GM13977 (cell line): ENCODE measurements around the gene FBXO17.
A peak's percentile ranks its signal among the peaks of the same experiment; 100 is the strongest.

ENCODE experiments used
- DNase-seq: peaks from one replicate; pipeline ENCODE4 v3.0.0; 2012; ENCODE audit warnings: low spot score
- in situ Hi-C: fragments of 300-500 bp; cut with MboI; formaldehyde crosslinking; loops from one replicate; pipeline ENCODE4 v1.12.0; 2022; ENCODE audit warnings: low sequenced_read_pairs, low pct_unique_long_range_greater_than_20kb, mixed read lengths, inconsistent platforms; ENCODE audit not compliant: unreplicated experiment
- TF ChIP-seq, protein P1 (sequence below): IDR thresholded peaks from 2 replicates; pipeline ENCODE4 v1.5.1; 2012; ENCODE audit warnings: mild to moderate bottlenecking, control low read depth; ENCODE audit not compliant: insufficient read depth; ENCODE audit errors: extremely low read depth, missing control alignments

FBXO17 gene

DNA sequence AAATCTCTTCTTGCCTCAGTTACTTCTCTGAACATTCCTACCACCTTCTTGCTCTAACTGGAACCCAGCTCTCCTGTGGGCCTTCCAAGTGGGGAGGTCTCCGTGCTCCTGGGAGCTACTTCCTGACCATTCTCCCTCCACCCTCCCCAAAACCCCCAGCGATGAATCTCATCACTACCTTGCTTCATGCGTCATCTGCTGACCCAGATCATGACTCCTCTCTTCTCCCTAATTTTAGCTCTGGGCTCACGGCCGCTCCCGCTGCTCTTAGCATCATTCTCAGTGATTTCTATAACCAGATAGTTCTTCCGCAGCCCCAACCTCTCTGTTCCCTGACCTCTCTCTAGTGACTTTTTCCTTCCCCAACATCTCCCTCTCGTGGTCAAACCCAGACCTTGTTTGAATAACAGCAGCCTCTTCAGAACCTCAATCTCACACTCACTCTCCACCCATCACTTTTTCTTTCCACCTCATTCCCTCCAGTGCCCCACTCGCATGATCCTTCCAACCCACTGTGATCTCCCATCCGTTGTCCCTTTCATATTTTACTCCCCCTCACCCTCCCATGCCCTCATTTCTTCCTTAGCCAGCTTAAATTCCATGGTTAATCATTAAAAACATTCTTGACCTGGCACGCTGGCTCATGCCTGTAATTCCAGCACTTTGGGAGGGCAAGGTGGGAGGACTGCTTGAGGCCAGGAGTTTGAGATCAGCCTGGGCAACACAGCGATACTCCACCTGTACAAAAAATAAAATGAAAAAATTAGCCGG lies 23.0 kb downstream of the FBXO17 start:
- DNase-seq: no peak
- in situ Hi-C loops: no loop called here
- TF ChIP-seq, protein P1, sequence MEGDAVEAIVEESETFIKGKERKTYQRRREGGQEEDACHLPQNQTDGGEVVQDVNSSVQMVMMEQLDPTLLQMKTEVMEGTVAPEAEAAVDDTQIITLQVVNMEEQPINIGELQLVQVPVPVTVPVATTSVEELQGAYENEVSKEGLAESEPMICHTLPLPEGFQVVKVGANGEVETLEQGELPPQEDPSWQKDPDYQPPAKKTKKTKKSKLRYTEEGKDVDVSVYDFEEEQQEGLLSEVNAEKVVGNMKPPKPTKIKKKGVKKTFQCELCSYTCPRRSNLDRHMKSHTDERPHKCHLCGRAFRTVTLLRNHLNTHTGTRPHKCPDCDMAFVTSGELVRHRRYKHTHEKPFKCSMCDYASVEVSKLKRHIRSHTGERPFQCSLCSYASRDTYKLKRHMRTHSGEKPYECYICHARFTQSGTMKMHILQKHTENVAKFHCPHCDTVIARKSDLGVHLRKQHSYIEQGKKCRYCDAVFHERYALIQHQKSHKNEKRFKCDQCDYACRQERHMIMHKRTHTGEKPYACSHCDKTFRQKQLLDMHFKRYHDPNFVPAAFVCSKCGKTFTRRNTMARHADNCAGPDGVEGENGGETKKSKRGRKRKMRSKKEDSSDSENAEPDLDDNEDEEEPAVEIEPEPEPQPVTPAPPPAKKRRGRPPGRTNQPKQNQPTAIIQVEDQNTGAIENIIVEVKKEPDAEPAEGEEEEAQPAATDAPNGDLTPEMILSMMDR: peak; percentile 57

DNA sequence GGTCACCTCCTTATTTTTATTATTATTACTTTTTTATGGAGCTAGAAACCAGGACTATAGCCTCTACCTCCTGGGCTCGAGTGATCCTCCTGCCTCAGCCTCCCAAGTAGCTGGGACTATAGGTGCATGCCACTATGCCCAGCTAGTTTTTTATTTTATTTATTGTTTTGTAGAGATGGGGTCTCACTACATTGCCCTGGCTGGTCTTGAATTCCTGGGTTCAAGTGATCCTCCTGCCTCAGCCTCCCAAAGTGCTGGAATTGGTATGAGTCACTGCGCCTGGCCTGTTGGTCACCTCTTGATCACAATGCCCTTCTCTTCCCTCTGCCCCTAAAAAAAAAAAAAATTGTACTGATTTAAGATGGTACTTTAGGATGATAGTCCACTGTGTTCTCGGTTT lies 24.4 kb downstream of the FBXO17 start:
- in situ Hi-C loops: no loop called here
- no peak for DNase-seq
- TF ChIP-seq, protein P1: no peak

DNA sequence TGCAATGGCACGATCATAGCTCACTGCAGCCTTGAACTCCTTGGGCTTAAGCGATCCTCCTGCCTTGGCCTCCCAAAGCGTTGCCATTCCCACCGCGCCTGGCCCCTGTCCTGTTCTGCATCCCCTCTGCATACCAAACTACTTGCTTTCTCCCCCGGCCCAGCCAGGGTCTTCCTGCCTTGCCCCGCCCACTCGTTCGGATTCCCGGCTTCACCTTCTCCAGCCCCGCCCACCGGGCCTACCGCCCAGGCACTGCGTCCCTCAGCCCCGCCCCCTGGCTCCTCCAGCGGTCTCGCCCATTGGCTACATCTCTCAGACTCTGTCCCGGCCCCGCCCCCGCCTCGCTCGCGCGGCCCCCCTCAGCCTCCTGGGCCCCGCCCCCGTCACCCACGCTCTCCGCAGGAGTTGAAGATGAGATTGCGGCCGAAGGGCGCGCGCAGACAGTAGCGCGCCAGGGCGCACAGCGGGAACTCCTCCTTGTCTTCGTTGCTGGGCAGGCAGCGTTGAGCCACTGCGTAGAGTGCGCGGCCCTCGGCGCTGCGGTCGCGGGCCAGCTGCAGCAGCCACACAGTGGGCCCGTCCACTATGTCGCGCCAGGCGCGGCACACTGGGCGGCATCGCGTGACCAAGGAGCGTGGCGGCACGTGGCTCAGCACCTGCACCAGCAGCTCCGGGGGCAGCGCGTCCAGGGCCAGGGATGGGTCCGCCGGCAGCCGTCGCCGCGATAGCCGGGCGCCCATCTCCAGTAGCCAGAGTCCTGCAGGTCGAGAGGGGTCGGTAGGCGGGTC lies 25.8 kb downstream of the FBXO17 start:
- peak; percentile 93 for DNase-seq
- in situ Hi-C loops: loop anchor here (25.0 kb wide), 1 partner anchor 537 kb away; the partner anchor contains the start of gene FAM98C
- TF ChIP-seq, protein P1: no peak

DNA sequence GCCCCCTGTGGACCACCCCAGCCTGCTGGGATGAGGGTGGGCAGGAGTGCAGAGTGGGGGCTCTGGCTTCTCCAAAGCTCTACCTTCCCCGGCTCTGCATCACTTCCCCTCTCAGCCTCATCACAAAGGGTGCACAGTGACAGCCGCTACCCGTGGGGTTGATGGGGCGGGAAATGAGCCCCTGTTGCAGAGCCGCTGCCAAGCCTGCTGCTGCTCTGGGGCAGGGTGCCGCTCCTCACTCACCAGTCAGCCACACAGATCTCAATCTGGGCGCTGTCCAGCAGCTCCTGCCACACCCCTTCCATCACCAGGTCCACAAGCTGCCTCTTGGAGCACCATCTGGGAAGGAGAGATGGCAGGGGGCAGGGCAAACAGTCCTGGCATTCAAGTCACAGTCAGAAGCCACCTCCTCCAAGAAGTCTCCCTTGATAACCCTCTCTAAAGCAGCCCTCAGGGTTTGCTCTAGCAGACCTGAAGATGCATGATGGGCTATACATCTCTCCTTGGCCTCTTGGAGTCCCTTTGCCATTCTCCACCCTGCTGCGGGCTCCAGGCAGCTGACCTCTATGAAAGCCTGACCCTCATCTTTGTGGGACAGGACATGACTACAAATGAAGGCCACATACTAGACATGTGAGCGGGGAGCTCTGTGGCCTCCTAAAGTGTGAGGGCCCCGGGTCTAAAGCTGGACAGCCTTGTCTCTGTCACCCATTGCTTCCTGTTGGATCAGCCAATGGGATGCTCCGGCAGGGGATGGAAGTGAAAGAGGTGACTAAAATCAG lies 29.1 kb downstream of the FBXO17 start:
- DNase-seq: no peak
- TF ChIP-seq, protein P1: no peak
- in situ Hi-C loops: loop anchor here (25.0 kb wide), 1 partner anchor 534 kb away; the partner anchor contains the start of gene FAM98C

DNA sequence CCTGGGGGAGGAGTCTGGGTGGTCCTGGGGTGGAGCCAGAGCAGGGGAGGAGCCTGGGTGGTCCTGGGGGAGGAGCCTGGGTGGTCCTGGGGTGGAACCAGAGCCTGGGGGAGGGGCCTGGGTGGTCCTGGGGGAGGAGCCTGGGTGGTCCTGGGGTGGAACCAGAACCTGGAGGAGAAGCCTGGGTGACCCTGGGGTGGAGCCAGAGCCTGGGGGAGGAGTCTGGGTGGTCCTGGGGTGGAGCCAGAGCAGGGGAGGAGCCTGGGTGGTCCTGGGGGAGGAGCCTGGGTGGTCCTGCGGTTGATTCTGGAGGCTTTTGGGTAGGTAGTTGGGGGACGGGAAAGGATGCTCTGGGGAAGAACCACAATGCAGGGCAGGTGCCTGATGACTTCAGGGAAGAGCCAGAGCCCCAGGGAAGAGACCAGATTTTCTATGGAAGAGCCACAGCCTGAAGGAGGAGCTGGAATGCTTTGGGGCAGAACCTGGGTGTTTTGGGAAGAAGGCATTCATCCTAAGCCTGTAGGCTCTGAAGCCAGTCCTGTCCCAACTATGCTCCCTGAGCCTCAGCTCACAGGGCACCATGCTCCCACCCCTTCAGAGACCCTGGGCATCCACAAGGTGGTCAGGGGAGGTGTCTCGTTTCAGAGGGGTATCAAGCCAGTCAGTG lies 29.8 kb downstream of the FBXO17 start:
- no peak for DNase-seq
- in situ Hi-C loops: loop anchor here (25.0 kb wide), 1 partner anchor 533 kb away; the partner anchor contains the start of gene FAM98C
- TF ChIP-seq, protein P1: no peak

DNA sequence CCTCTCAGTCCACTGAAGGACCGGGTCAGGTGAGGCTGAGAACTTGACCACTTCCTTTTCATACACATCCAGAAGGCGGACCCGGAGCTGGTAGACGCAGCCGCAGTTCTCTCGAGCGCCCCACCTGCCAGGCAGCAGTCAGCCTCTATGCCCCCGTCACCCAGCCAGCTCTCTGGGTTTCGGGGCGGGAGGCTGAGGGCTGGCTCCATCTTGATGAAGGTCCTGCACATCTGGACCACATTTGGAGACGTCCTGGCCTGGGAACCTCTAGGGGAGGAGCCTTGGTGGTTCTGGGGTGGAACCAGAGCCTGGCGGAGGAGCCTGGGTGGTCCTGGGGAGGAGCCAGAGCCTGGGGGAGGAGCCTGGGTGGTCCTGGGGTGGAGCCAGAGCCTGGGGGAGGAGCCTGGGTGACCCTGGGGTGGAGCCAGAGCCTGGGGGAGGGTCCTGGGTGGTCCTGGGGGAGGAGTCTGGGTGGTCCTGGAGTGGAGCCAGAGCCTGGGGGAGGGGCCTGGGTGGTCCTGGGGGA lies 30.5 kb downstream of the FBXO17 start:
- TF ChIP-seq, protein P1: no peak
- DNase-seq: no peak
- in situ Hi-C loops: loop anchor here (25.0 kb wide), 1 partner anchor 533 kb away; the partner anchor contains the start of gene FAM98C
